ENCODE results near the gene MYO15A. TPM values are rescaled to one million over a fixed set of nuclear protein-coding genes. Genes with fewer than 3 reads are reported as not detected.

Gene MYO15A
- total and polyA plus RNA-seq, 9 donors = 1.5 to 5.4 (median 3.2) TPM

GRCh38 chr17:18074566-18075272, 33.8 kb upstream of the MYO15A start:
- DNase-seq = no peak
- H3K27me3 ChIP-seq = no peaks in the 10 kb centered on the region
- WGBS, 3 donors = 70 to 75% (median 71%) methylated on average over 6 of the region's 6 CpGs
- TF ChIP-seq EP300 (IDR thresholded peaks at IDR 0.05) (no peak), CTCF (IDR thresholded peaks at IDR 0.05) (no peak), POLR2A (IDR thresholded peaks at IDR 0.05) (no peak)
- intact Hi-C loops (cut with DNase I) = no loop called here
- H3K4me3 ChIP-seq = no peak overlapping the region
- H3K9me3 ChIP-seq = no peaks in the 10 kb centered on the region
- H3K4me1 ChIP-seq (ENCODE audit: insufficient read depth) = no peaks in the 10 kb centered on the region
- no peak overlapping the region for H3K27ac ChIP-seq
- no peaks in the 10 kb centered on the region for H3K36me3 ChIP-seq

- no peak for DNase-seq
- WGBS, 3 donors = 31 to 39% (median 32%) methylated on average over 7 of the region's 7 CpGs
- H3K4me1 ChIP-seq (ENCODE audit: insufficient read depth) = no peaks in the 10 kb centered on the region
- H3K9me3 ChIP-seq = no peaks in the 10 kb centered on the region
- H3K27ac ChIP-seq = no peak overlapping the region
- TF ChIP-seq POLR2A (IDR thresholded peaks at IDR 0.05) (no peak), CTCF (IDR thresholded peaks at IDR 0.05) (no peak), EP300 (IDR thresholded peaks at IDR 0.05) (no peak)
- intact Hi-C loops (cut with DNase I) = no loop called here
- H3K4me3 ChIP-seq = no peak overlapping the region
- no peaks in the 10 kb centered on the region for H3K27me3 ChIP-seq
- H3K36me3 ChIP-seq = no peaks in the 10 kb centered on the region
These were observed 31.6 kb upstream of the MYO15A start for GRCh38 chr17:18076936-18077335.

- Histone ChIP-seq H3K27me3 (no peaks in the 10 kb centered on the region), H3K27ac (no peak overlapping the region), H3K36me3 (no peaks in the 10 kb centered on the region), H3K4me3 (no peak overlapping the region), H3K4me1 (ENCODE audit: insufficient read depth) (no peaks in the 10 kb centered on the region), H3K9me3 (no peaks in the 10 kb centered on the region)
- intact Hi-C loops (cut with DNase I) = no loop called here
- 38 to 56% (median 38%) methylated on average over 4 of the region's 4 CpGs for WGBS, 3 donors
- DNase-seq = no peak
- no peak for TF ChIP-seq POLR2A (IDR thresholded peaks at IDR 0.05)
- TF ChIP-seq EP300 (IDR thresholded peaks at IDR 0.05) = no peak
- no peak for TF ChIP-seq CTCF (IDR thresholded peaks at IDR 0.05)
These were observed 29.0 kb upstream of the MYO15A start for GRCh38 chr17:18079543-18079942.

- DNase-seq = no peak
- H3K27ac ChIP-seq = no peak overlapping the region
These were observed 24.3 kb upstream of the MYO15A start for GRCh38 chr17:18084256-18084655.

More at GRCh38 chr17:18084256-18084655, 24.3 kb upstream of the MYO15A start:
- no peaks in the 10 kb centered on the region for H3K36me3 ChIP-seq
- H3K27me3 ChIP-seq = no peaks in the 10 kb centered on the region
- H3K4me1 ChIP-seq (ENCODE audit: insufficient read depth) = peaks cover 5% of the 10 kb centered on the region
- no peaks in the 10 kb centered on the region for H3K9me3 ChIP-seq
- TF ChIP-seq CTCF (IDR thresholded peaks at IDR 0.05) (no peak), EP300 (IDR thresholded peaks at IDR 0.05) (no peak), POLR2A (IDR thresholded peaks at IDR 0.05) (no peak)
- WGBS, 3 donors = 87 to 90% (median 88%) methylated on average over 4 of the region's 4 CpGs
- intact Hi-C loops (cut with DNase I) = no loop called here
- H3K4me3 ChIP-seq = no peak overlapping the region
